Esophagus squamous epithelium (tissue), 4 donors: ENCODE results near the gene PHLPP1.

ENCODE experiments used
- CTCF ChIP-seq, 6 experiments: fragments of 450-650 bp in 4 of 6; fragments of 200-600 bp in 2 of 6; sonication (generic) in 2 of 6; IDR thresholded peaks; one replicate each; pipeline ENCODE4 v1.5.1; 2016 to 2019; ENCODE audit warnings: antibody characterized with exemption in 6 of 6, mild to moderate bottlenecking in 4 of 6, moderate library complexity in 4 of 6
- POLR2A ChIP-seq, 4 donors: fragments of 450-650 bp; IDR thresholded peaks; one replicate each; pipeline ENCODE4 v1.6.1; 2017; ENCODE audit warnings: antibody characterized with exemption in 4 of 4, mild to moderate bottlenecking in 4 of 4, moderate library complexity in 3 of 4

GRCh38 chr18:62829936-62830335 is 114.6 kb downstream of the PHLPP1 start:
- no peak for TF ChIP-seq CTCF (IDR thresholded peaks at IDR 0.05)
- TF ChIP-seq POLR2A (IDR thresholded peaks at IDR 0.05) = no peak
